ENCODE data around the gene RNF6.

GRCh38 chr13:26219726-26220125 is 2.4 kb downstream of the RNF6 start:
- TF ChIP-seq CTCF (conservative IDR thresholded peaks at IDR 0.05 in 1 of 2, IDR thresholded peaks at IDR 0.05 in 1 of 2; ENCODE audit: low read depth in 1 of 2, low read length in 2 of 2) (no peak), EZH2 (IDR thresholded peaks at IDR 0.05; ENCODE audit: low read length, missing control alignments) (no peak)

Measured in fibroblast of lung (primary cell).